Activated naive CD4-positive, alpha-beta T cell treated with anti-CD3 and anti-CD28 coated beads, Interleukin-2, amount 10 ng/mL, durations not matched to agents 7 days and 5 days (primary cell): ENCODE measurements around the gene KLHL26.
A peak's percentile ranks its signal among the peaks of the same experiment; 100 is the strongest.
"Not testable (repeated sequence)": the region's sequence is repeated elsewhere in the genome, so short reads cannot be mapped to it uniquely, and the experiment has no call there.

Experiments used
- CTCF ChIA-PET: fragments of 350-600 bp; sonication (Branson Sonifier 250); formaldehyde crosslinking; loops from one replicate; lab custom pipeline; 2021; ENCODE audit warnings: antibody characterized with exemption; lab: Charles Lee
- DNase-seq: peaks from one replicate; pipeline ENCODE4 v3.0.0-alpha.2; 2020
- H3K27ac Mint-ChIP-seq: one replicate; pipeline ENCODE4 v1.8.0; 2021; ENCODE audit warnings: mild to moderate bottlenecking, moderate library complexity, mixed read lengths
- H3K27me3 Mint-ChIP-seq: one replicate; pipeline ENCODE4 v1.8.0; 2021; ENCODE audit warnings: mild to moderate bottlenecking, mixed read lengths
- H3K36me3 Mint-ChIP-seq: one replicate; pipeline ENCODE4 v1.8.0; 2021; ENCODE audit warnings: mixed read lengths
- H3K4me1 Mint-ChIP-seq: one replicate; pipeline ENCODE4 v1.8.0; 2021; ENCODE audit warnings: mixed read lengths
- H3K4me3 Mint-ChIP-seq: one replicate; pipeline ENCODE4 v1.8.0; 2021; ENCODE audit warnings: mild to moderate bottlenecking, moderate library complexity, mixed read lengths
- H3K9me3 Mint-ChIP-seq: one replicate; pipeline ENCODE4 v1.8.0; 2021; ENCODE audit warnings: mixed read lengths

The KLHL26 gene

DNA sequence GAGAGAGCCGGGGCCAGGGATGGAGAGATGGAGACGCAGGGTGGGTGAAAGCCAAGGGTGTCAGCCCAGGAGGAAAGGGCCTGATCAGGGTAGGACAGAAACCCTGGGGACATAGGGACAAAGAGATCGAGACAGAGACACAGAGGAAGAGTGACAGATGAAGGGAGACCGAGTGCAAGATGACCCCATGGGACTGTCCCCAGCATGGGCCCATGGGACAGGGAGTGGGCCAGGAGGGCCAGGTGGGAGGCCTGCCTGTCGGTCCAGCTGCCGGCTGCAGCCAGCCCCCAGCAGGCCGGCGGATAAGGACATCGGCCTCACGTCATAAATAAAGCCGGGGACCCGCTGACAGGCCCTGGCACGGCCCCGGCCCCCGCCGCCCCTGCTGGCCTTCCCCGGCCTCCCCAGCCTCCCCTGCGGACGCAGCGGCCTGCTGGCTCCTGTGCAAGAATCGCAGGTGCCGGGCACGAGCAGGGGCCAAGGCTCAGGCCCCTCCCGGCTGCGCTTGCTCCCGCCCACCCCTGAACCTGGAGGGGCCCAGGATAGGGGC, 41.9 kb upstream of the KLHL26 start:
- peaks cover 58% of the 10 kb centered on the region for H3K27me3 Mint-ChIP-seq
- CTCF ChIA-PET: interaction anchor here (1.1 kb wide), 3 partner anchors 17 to 99 kb away, joined by 3 read pairs; no protein-coding TSS in a partner anchor
- no peak for DNase-seq
- H3K27ac Mint-ChIP-seq: no peak overlapping the region
- H3K9me3 Mint-ChIP-seq: no peaks in the 10 kb centered on the region
- H3K4me3 Mint-ChIP-seq: peak overlapping the region; percentile 37
- peaks cover 20% of the 10 kb centered on the region for H3K4me1 Mint-ChIP-seq
- peaks cover 11% of the 10 kb centered on the region for H3K36me3 Mint-ChIP-seq

DNA sequence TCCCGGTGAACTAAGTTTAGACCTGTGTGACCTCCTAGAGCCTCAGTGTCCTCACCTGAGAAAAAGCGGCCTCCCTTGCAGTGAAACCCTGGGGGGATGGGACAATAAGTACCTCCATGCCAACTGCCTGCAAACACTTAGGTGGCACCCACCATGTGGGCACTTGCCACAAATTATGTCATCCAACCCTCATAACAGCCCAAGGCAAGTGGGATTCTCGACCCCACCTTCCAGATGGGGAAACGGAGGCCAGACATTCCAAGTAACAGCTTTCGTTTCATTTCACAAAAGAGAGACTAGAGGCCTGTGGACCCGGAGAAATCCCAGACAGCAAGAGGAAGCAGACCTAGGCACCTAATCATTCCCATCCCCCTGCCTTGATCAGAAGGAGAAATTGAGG, 41.4 kb upstream of the KLHL26 start:
- Mint-ChIP-seq H3K4me1 (peaks cover 17% of the 10 kb centered on the region), H3K36me3 (peaks cover 10% of the 10 kb centered on the region), H3K27me3 (peaks cover 61% of the 10 kb centered on the region), H3K4me3 (no peak overlapping the region), H3K9me3 (no peaks in the 10 kb centered on the region), H3K27ac (no peak overlapping the region)
- CTCF ChIA-PET: interaction anchor here (1.1 kb wide), 3 partner anchors 16 to 99 kb away, joined by 3 read pairs; no protein-coding TSS in a partner anchor
- no peak for DNase-seq

DNA sequence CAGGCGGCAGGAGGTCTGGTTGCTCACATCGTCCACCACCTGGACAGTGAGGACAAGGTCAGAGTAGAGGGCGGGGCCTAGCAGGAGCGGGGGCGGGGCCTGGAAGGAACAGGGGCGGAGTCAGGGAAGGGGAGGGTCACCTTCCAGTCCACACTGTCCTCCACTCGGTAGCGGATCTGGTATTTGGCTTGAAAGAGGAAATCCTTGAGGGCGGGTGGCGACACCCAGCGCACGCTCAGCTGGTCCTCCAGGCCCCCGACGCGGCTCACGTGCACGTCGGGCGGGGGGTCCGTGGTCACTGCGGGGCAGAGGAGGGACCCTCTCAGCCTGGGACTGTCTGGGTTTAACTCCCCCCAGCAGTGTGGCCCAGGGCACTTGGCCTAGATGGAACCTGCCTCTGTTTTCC, 40.1 kb upstream of the KLHL26 start:
- no peaks in the 10 kb centered on the region for H3K9me3 Mint-ChIP-seq
- peaks cover 2% of the 10 kb centered on the region for H3K36me3 Mint-ChIP-seq
- H3K27me3 Mint-ChIP-seq: peaks cover 68% of the 10 kb centered on the region
- DNase-seq: no peak
- no peak overlapping the region for H3K4me3 Mint-ChIP-seq
- H3K27ac Mint-ChIP-seq: no peak overlapping the region
- CTCF ChIA-PET: no interaction called here
- peaks cover 10% of the 10 kb centered on the region for H3K4me1 Mint-ChIP-seq

- DNase-seq: no peak
- peaks cover under 1% of the 10 kb centered on the region for H3K36me3 Mint-ChIP-seq
- no peaks in the 10 kb centered on the region for H3K9me3 Mint-ChIP-seq
- CTCF ChIA-PET: no interaction called here
- H3K27me3 Mint-ChIP-seq: peaks cover 80% of the 10 kb centered on the region
- no peak overlapping the region for H3K4me3 Mint-ChIP-seq
- H3K4me1 Mint-ChIP-seq: peaks cover 10% of the 10 kb centered on the region
- H3K27ac Mint-ChIP-seq: no peak overlapping the region
Measured at GRCh38 chr19:18597809-18598660, 38.8 kb upstream of the KLHL26 start.

GRCh38 chr19:18599485-18599884, 37.3 kb upstream of the KLHL26 start:
- H3K4me3 Mint-ChIP-seq: no peak overlapping the region
- no peaks in the 10 kb centered on the region for H3K9me3 Mint-ChIP-seq
- no peak overlapping the region for H3K27ac Mint-ChIP-seq
- no peak for DNase-seq
- H3K36me3 Mint-ChIP-seq: no peaks in the 10 kb centered on the region
- H3K27me3 Mint-ChIP-seq: peaks cover 84% of the 10 kb centered on the region
- CTCF ChIA-PET: no interaction called here
- H3K4me1 Mint-ChIP-seq: peaks cover 6% of the 10 kb centered on the region

- H3K4me1 Mint-ChIP-seq: not testable (repeated sequence)
Measured at GRCh38 chr19:18600692-18601397, 36.0 kb upstream of the KLHL26 start.

GRCh38 chr19:18601875-18602274, 35.0 kb upstream of the KLHL26 start:
- Mint-ChIP-seq H3K27ac (no peak overlapping the region), H3K4me1 (peaks cover 4% of the 10 kb centered on the region), H3K4me3 (no peak overlapping the region), H3K9me3 (no peaks in the 10 kb centered on the region), H3K27me3 (peaks cover 78% of the 10 kb centered on the region), H3K36me3 (no peaks in the 10 kb centered on the region)
- CTCF ChIA-PET: no interaction called here
- no peak for DNase-seq

More at GRCh38 chr19:18600692-18601397, 36.0 kb upstream of the KLHL26 start:
- CTCF ChIA-PET, H3K36me3 Mint-ChIP-seq, DNase-seq, H3K27ac Mint-ChIP-seq, H3K4me3 Mint-ChIP-seq, H3K9me3 Mint-ChIP-seq: not testable (repeated sequence)
- H3K27me3 Mint-ChIP-seq: peaks cover 85% of the 10 kb centered on the region

GRCh38 chr19:18603255-18603957, 33.4 kb upstream of the KLHL26 start:
- H3K27ac Mint-ChIP-seq: peak overlapping the region; percentile 53
- H3K36me3 Mint-ChIP-seq: no peaks in the 10 kb centered on the region
- no peaks in the 10 kb centered on the region for H3K9me3 Mint-ChIP-seq
- H3K27me3 Mint-ChIP-seq: peaks cover 83% of the 10 kb centered on the region
- peak; percentile 32 for DNase-seq
- CTCF ChIA-PET: interaction anchor here (1.0 to 2.0 kb wide), 2 partner anchors 59 to 134 kb away, joined by 3 to 5 read pairs; no protein-coding TSS in a partner anchor
- H3K4me3 Mint-ChIP-seq: no peak overlapping the region
- peaks cover 4% of the 10 kb centered on the region for H3K4me1 Mint-ChIP-seq

DNA sequence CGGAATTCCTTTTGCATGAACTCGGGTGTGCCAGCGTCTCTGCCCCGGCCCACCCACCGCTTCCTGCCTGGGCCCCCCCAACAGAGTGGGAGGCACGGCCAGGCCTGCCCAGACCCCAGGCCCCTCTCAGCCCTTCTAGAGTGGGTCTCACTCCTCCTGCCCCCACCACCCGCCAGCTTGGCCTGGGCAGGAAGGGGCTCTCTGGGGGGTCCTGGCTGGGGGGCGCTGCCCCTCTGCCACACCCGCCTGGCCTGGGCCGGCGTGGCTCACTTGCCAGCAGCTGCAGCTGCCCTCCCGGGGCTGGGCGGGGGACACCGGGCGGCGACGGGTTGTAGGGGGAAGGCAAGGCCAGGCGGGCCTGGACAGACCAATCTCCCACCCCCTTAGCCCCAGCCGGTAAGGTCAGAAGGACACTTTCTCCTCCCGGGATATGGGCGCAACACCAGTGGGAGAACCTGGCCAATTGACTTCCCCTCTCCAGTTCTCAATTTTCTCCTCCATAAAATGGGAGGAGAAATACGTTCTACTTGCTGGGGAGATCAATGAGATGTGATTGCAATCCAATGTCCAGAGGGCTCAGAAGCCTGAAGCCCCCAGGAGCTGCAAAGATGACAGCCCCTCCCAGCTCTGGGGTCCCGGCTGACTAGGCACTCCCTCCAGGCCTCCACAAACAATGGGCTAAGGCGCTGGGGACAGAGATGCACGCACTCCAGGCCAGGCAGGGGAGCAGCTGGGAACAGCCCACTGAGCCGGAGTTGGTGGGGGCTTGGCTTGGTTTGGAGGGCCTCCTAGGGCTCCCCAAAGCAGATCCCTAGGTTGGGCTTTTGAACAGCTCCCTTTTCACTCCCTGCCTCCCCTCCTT, 32.6 kb upstream of the KLHL26 start:
- peaks cover 83% of the 10 kb centered on the region for H3K27me3 Mint-ChIP-seq
- no peak overlapping the region for H3K27ac Mint-ChIP-seq
- peaks cover 4% of the 10 kb centered on the region for H3K4me1 Mint-ChIP-seq
- CTCF ChIA-PET: interaction anchor here (1.0 to 2.0 kb wide), 3 partner anchors 10 to 134 kb away, joined by 3 to 5 read pairs (median 3); no protein-coding TSS in a partner anchor
- H3K9me3 Mint-ChIP-seq: no peaks in the 10 kb centered on the region
- DNase-seq: no peak
- H3K4me3 Mint-ChIP-seq: no peak overlapping the region
- H3K36me3 Mint-ChIP-seq: no peaks in the 10 kb centered on the region

DNA sequence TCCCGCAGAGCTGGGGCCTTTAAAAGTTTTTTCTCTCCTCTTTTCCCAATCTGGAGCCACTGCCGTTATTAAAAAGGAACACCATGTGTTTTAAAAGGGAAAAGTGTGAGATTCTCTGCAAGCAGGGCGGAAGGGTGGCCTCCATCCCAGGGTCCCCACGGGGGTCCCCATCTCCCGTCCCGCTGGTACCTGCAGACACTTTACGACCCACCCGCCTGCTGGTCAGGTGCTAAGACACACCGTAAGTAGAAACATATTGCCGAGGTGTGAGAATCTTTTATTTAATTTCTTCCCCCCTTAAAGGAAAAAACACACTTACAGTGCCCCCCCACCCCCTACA, 32.0 kb upstream of the KLHL26 start:
- Mint-ChIP-seq H3K27me3 (peaks cover 83% of the 10 kb centered on the region), H3K36me3 (no peaks in the 10 kb centered on the region), H3K27ac (no peak overlapping the region), H3K4me3 (no peak overlapping the region), H3K4me1 (peaks cover 4% of the 10 kb centered on the region), H3K9me3 (no peaks in the 10 kb centered on the region)
- DNase-seq: no peak
- CTCF ChIA-PET: interaction anchor here (1.0 kb wide), 1 partner anchor 11 kb away, joined by 3 read pairs; no protein-coding TSS in a partner anchor

DNA sequence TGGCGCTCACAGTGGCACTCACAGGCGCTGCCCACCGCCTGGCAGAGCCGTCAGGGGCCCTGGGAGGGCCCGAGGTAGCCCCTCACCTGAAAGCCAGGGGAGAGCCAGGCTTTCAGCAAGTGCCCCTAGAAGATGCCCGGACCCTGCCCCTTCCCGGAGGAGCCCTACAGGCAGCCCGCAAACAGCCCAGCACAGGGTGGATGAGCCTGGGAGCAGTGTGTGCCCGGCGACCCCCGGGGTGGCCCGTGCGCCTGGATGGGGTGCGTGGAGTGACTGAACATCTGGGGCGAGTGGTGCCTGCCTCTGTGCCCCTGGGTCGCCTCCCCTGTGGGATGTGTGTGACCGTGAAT, 31.7 kb upstream of the KLHL26 start:
- DNase-seq: no peak
- no peak overlapping the region for H3K27ac Mint-ChIP-seq
- no peaks in the 10 kb centered on the region for H3K36me3 Mint-ChIP-seq
- CTCF ChIA-PET: interaction anchor here (1.0 kb wide), 1 partner anchor 11 kb away, joined by 3 read pairs; no protein-coding TSS in a partner anchor
- H3K4me3 Mint-ChIP-seq: no peak overlapping the region
- peaks cover 83% of the 10 kb centered on the region for H3K27me3 Mint-ChIP-seq
- H3K9me3 Mint-ChIP-seq: no peaks in the 10 kb centered on the region
- peaks cover 4% of the 10 kb centered on the region for H3K4me1 Mint-ChIP-seq

DNA sequence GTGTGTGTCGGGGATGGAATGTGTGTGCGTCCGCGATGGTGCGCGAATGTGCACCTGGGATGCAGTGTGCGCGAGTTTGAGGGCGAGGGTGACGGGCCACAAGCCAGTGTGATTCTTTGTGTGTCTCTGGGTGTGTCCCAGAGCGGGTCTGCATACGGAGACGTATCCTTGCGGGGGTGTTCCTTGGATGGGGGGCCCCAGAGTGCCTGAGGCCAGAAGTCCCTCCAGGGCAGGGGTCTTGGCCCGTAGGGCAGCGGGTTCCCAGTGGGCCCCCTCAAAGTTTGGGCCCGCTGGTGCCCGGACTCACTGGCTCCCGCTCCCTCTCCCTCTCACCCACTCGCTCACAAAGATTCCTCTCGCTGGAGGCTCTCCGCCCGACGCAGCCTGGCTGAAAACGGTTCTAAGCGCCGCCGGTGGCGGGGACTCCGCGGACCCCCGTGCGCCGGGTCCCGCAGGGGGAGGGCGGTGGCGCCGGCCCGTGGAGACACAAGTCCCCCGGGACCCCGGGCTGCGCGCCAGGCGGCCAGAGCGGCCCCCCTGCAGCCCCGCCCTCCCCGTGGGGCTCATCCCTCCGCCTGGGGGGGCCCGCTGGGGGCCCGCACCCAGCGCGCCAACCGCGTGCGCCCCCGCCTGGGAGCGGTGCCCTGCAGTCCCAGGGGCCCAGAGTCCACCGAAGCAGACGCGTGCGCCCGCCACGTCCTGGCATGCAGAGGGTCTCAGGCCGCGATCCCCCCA, 31.1 kb upstream of the KLHL26 start:
- Mint-ChIP-seq H3K4me1 (peaks cover 4% of the 10 kb centered on the region), H3K27me3 (peaks cover 88% of the 10 kb centered on the region), H3K36me3 (no peaks in the 10 kb centered on the region), H3K27ac (no peak overlapping the region), H3K4me3 (no peak overlapping the region), H3K9me3 (no peaks in the 10 kb centered on the region)
- DNase-seq: no peak
- CTCF ChIA-PET: interaction anchor here (1.0 kb wide), 1 partner anchor 12 kb away, joined by 3 read pairs; no protein-coding TSS in a partner anchor
